RKO (cell line): ENCODE data around the gene ANK2.

ENCODE experiments used
- DNase-seq: peaks from one replicate; pipeline ENCODE4 v3.0.0-alpha.2; 2016; ENCODE audit warnings: low spot score

The ANK2 gene

DNA sequence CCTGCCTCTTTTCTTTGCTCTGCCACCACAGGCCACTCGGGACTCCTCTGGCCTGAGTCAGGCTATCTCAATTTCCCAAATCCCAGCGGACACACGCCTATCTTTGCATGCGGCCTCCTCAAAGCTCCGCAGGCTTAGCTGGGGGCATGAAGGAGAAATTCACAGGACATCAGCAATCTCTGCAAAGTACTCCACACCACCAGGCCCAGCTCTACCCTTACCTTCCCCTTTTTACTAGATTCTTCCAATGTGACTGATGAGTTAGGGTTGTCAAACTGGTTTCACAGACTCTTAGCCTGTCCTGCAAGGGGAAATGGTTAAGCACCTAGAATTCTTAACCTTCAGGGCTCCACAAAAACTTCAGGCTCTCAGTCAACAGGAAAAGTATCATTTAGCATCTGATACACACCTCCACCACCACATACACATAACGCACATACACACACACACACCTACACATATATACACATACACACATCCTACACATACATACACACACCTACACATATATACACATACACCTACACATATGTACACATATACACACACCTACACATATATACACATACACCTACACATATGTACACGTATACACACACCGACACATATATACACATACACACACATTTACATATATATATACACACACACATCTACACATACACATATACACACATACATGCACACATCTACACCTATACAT is 349.1 kb downstream of the ANK2 start:
- no peak for DNase-seq

DNA sequence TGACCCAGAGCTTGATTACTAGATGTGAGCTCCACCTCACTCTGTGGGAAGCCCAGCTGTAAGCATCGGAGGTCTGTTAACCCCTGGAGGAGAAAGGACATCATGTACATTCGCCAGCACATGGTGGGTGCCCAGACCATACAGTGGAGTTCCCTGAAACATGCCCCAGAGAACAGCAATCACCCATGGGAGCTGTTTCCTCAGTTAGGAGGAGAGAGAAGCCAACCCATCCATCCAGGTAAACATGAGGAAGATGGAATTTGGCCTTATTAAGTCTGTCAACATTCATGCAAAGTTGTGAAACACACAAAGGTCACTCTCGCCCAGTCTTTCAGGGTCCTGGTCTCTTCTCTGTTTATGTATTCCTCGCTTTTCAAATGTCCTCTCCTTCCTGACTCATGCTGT is 354.7 kb downstream of the ANK2 start:
- DNase-seq = no peak

GRCh38 chr4:113404841-113405240 is 355.4 kb downstream of the ANK2 start:
- no peak for DNase-seq

DNA sequence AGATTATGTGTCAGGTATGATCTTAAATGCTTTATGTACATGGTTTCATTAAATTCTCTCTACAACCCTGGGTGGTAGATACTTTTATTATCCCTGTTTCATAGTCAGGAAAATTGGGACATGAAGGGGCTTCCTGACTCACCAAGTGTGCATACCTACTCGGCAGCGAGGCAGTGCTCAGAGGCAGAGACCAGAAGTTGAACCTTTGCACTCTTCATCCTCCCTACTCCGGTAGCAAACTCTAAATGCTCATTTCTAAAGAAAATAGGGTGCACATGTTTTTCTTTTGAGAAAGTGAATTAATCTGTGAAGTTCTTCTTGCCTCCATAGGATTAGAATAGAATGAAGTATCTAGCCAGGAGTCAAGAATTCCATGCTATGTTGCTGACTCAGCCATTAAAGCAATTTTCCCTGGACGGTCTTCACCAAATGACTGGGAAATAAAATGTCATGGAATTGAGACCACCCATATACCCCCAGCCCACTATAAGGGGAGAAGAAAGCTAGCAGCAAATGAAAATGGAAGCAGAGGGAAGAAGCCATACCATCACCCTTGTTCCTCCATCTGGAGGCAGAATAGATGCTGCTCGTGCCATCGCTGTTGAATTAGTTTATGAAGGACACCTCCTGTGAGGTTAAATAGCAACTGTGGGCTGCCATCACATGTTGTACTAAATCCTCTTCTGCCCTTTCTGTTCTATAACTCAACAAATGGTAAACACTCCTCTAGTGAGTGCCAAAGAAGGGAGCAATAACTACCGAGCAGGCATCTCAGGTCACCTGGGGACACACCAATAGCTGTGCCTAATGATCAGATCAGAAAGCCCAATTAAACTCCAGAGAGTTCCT is 356.6 kb downstream of the ANK2 start:
- DNase-seq = no peak

GRCh38 chr4:113406723-113407016 is 357.2 kb downstream of the ANK2 start:
- no peak for DNase-seq

- DNase-seq = no peak
Observed at GRCh38 chr4:113407409-113407808, 358.0 kb downstream of the ANK2 start.

DNA sequence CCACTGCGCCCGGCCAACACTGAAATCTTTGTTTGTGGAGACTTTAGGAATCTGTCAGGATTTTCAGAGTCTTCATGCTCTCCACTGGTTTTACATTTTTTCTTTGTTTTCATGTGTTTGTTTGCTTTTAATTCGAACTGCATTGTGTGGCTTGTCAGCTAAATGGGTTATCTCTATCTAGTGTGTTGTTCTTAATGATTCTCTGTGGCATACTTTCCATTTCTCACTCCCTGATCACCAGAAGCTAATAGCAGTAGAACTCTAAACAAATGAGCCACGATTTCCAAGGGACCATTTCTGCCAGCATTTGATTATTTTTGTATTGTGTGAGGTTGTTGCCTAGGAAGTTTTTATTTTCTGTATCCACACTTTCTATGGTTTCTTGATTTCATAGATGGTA is 359.7 kb downstream of the ANK2 start:
- no peak for DNase-seq

GRCh38 chr4:113410686-113411085 is 361.2 kb downstream of the ANK2 start:
- no peak for DNase-seq

DNA sequence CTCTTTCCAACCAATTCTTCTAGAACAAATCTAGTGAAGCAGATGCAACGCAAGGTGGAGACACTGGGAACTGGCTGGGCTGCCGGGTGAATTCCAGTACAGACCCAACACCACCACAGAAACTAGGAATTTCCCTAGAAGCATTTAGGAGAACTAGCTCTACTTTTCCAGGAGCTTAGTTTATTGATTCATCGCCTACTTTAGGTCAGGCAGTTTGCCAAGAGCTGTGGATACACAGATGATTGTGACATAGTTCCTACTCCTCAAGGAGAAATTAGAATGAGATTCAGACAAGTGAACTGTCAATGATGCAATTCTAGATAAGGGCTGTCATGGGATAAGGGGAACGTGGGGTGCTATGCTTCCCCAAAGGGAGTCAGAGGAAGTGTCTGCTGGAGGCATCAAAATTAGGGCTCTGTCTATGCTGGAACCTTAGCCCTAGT is 362.1 kb downstream of the ANK2 start:
- peak; percentile 17 for DNase-seq

GRCh38 chr4:113419631-113420030 is 370.2 kb downstream of the ANK2 start:
- no peak for DNase-seq

GRCh38 chr4:113420938-113421337 is 371.5 kb downstream of the ANK2 start:
- no peak for DNase-seq

- no peak for DNase-seq
Observed at GRCh38 chr4:113423631-113424030, 374.2 kb downstream of the ANK2 start.

GRCh38 chr4:113433116-113433515 is 383.7 kb downstream of the ANK2 start:
- no peak for DNase-seq
